ENCODE data around the gene ZNF287. TPM values are rescaled to one million over a fixed set of nuclear protein-coding genes. Genes with fewer than 3 reads are reported as not detected.

The ZNF287 gene
- total RNA-seq (2021) (10.0 and 13.7 TPM in 2 replicates), Bru-seq, nascent RNA (percentile 50 among the genes with signal in this experiment), BruChase-seq, experiment 1, labeled RNA remaining after a 2-hour chase (percentile 46 among the genes with signal in this experiment), BruChase-seq, experiment 2, labeled RNA remaining after a 6-hour chase (percentile 39 among the genes with signal in this experiment)
- long read RNA-seq, transcript ZNF287-202 (6 exons, 3,208 nt), result major isoform, 10 of 29 reads
- long read RNA-seq, partial matches to known transcripts, result 4 of 29 reads
- long read RNA-seq, other reads (novel, unspliced or antisense), result 15 of 29 reads

DNA sequence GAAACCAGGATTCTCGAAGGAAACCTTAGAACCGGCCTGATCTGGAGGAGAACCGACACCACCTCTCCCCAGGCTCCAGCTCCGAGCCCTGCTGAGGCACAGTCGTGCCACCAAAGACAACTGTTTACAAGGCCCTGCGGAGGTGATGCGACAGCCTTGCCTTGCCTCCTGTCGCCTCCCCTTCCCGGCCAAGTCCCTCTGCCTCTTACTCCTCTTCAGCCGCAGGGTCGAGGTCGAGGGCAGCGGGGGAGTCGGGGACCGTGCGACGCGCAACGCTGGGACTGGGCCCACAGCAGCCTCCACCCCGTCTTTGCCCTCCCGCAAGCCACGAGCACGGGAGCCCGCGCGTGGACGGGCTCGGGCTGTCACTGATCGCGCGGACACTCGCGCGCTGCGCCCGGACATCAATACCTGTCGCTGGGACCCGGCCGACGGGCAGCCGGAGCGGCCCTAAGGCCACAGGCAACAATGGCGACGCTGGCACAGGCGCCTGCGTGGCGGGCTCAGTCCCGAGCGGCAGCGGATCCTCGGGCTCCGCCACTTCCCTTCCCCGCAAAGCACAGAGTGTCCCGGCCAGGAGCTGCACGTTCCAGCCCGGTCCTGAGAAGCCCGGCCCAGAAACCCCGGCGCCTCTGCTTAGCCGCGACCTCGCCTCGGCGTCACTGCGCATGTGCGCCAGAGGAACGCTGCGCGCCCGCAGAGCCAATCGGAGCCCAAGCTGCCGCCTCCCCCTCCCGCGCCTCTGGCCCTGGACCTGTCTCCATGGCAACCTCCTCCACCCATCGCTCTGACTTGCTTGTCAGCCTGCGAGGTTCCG lies at the start of gene ZNF287:
TSS of gene ZNF287 (minus strand) at position 664 of the 817 bp plus-strand sequence. CDS start 1,473 bp downstream, outside the sequence.
- H3K27me3 ChIP-seq (replicated peaks; ENCODE audit: insufficient read depth, low read depth, low read length, poor library complexity), result no peaks in the 10 kb centered on the region
- BruUV-seq (replicated peaks), result no TSS peak

DNA sequence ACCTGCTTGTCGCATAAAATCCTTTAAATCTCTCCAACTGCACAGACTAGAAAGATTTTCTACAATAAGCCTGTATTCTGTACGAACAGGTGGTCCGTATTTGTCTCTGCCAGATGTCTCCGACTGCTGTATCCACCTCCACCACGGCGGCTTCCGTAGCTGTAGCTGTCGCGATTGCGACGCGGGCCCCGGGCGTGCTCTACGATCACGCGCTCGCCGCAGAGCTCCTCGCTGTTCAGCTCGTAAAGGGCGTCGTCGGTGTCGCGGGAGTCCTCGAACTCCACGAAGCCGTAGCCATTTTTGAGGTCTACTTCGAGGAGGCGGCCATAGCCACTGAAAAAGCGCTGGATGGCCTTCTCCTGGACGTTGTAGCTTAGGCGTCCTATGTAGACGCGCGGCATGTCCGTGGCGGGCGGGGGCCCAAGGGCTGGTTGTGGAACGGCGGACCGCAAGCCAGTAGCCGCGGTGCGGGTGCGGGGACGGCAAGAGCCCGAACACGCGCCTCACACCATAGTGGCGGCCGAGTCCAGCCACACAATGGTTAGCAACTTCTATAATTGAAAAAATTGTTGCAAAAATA lies 48.6 kb upstream of the ZNF287 start:
- Histone ChIP-seq H3K4me1 (ENCODE audit: insufficient read depth, low read length, poor library complexity, severe bottlenecking) (no peaks in the 10 kb centered on the region), H3K4me3 (ENCODE audit: low read depth, low read length, poor library complexity, severe bottlenecking) (no peak overlapping the region), H3K27me3 (replicated peaks; ENCODE audit: insufficient read depth, low read depth, low read length, poor library complexity) (no peaks in the 10 kb centered on the region), H3K9me3 (ENCODE audit: low read depth, low read length, poor library complexity, severe bottlenecking) (peaks cover 63% of the 10 kb centered on the region), H3K36me3 (ENCODE audit: insufficient read depth, low read length, poor library complexity, severe bottlenecking) (no peaks in the 10 kb centered on the region), H3K27ac (ENCODE audit: low read depth, low read length, poor library complexity, severe bottlenecking) (no peak overlapping the region)
- no peak for DNase-seq (ENCODE audit: low spot score)
- POLR2A ChIA-PET (ENCODE audit: low non-redundant PET), result no interaction called here
- intact Hi-C loops (cut with micrococcal nuclease; ENCODE audit: unreplicated experiment), result no loop called here
- CTCF ChIA-PET, result no interaction called here
- BruUV-seq (replicated peaks), result no TSS peak
- no peak for TF ChIP-seq EZH2 (IDR thresholded peaks at IDR 0.05; ENCODE audit: borderline replicate concordance, low read depth, low read length, poor library complexity, severe bottlenecking)
- TF ChIP-seq, protein P1, sequence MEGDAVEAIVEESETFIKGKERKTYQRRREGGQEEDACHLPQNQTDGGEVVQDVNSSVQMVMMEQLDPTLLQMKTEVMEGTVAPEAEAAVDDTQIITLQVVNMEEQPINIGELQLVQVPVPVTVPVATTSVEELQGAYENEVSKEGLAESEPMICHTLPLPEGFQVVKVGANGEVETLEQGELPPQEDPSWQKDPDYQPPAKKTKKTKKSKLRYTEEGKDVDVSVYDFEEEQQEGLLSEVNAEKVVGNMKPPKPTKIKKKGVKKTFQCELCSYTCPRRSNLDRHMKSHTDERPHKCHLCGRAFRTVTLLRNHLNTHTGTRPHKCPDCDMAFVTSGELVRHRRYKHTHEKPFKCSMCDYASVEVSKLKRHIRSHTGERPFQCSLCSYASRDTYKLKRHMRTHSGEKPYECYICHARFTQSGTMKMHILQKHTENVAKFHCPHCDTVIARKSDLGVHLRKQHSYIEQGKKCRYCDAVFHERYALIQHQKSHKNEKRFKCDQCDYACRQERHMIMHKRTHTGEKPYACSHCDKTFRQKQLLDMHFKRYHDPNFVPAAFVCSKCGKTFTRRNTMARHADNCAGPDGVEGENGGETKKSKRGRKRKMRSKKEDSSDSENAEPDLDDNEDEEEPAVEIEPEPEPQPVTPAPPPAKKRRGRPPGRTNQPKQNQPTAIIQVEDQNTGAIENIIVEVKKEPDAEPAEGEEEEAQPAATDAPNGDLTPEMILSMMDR (conservative IDR thresholded peaks at IDR 0.05; ENCODE audit: low read depth, low read length), result no peak

More for the DNA sequence above, at the start of gene ZNF287:
- intact Hi-C loops (cut with micrococcal nuclease; ENCODE audit: unreplicated experiment), result no loop called here
- TF ChIP-seq EZH2 (IDR thresholded peaks at IDR 0.05; ENCODE audit: borderline replicate concordance, low read depth, low read length, poor library complexity, severe bottlenecking), result no peak
- TF ChIP-seq, protein P1 (conservative IDR thresholded peaks at IDR 0.05; ENCODE audit: low read depth, low read length), result no peak
- no peaks in the 10 kb centered on the region for H3K9me3 ChIP-seq (ENCODE audit: low read depth, low read length, poor library complexity, severe bottlenecking)
- peak; percentile 94 for DNase-seq (ENCODE audit: low spot score)
- ChIA-PET POLR2A (ENCODE audit: low non-redundant PET) (no interaction called here), CTCF (no interaction called here)
- H3K4me1 ChIP-seq (ENCODE audit: insufficient read depth, low read length, poor library complexity, severe bottlenecking), result no peaks in the 10 kb centered on the region
- peaks cover 9% of the 10 kb centered on the region for H3K36me3 ChIP-seq (ENCODE audit: insufficient read depth, low read length, poor library complexity, severe bottlenecking)
- peak within 1 kb of the TSS; percentile 76 for H3K4me3 ChIP-seq (ENCODE audit: low read depth, low read length, poor library complexity, severe bottlenecking)
- no peak within 1 kb of the TSS for H3K27ac ChIP-seq (ENCODE audit: low read depth, low read length, poor library complexity, severe bottlenecking)

DNA sequence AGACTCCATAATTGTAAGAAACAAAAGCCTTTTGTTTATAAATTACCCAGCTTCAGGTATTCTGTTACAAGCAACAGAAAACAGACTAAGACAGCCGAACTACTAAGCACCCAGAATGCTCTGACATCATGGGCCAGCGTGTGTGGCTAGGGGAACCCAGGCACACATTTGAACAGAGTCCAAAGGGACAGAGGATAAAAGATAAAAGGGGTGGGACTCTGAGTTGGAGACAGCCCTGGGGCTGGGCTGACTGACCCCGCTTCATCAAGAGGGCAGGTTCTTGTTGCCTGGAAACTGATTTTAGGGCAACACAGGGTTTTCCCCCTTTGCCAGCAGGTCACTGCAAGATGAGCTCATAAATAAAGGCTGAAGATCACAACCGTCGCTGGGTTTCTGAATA lies 30.5 kb upstream of the ZNF287 start:
- TF ChIP-seq, protein P1 (conservative IDR thresholded peaks at IDR 0.05; ENCODE audit: low read depth, low read length), result no peak
- no peak for TF ChIP-seq EZH2 (IDR thresholded peaks at IDR 0.05; ENCODE audit: borderline replicate concordance, low read depth, low read length, poor library complexity, severe bottlenecking)
- CTCF ChIA-PET, result no interaction called here
- DNase-seq (ENCODE audit: low spot score), result no peak
- POLR2A ChIA-PET (ENCODE audit: low non-redundant PET), result no interaction called here
- intact Hi-C loops (cut with micrococcal nuclease; ENCODE audit: unreplicated experiment), result no loop called here
- Histone ChIP-seq H3K27ac (ENCODE audit: low read depth, low read length, poor library complexity, severe bottlenecking) (no peak overlapping the region), H3K9me3 (ENCODE audit: low read depth, low read length, poor library complexity, severe bottlenecking) (peaks cover 3% of the 10 kb centered on the region), H3K36me3 (ENCODE audit: insufficient read depth, low read length, poor library complexity, severe bottlenecking) (no peaks in the 10 kb centered on the region), H3K4me1 (ENCODE audit: insufficient read depth, low read length, poor library complexity, severe bottlenecking) (no peaks in the 10 kb centered on the region), H3K4me3 (ENCODE audit: low read depth, low read length, poor library complexity, severe bottlenecking) (no peak overlapping the region), H3K27me3 (replicated peaks; ENCODE audit: insufficient read depth, low read depth, low read length, poor library complexity) (no peaks in the 10 kb centered on the region)
- no TSS peak for BruUV-seq (replicated peaks)

All from A673 (cell line).